Smooth muscle cell (in vitro differentiated cells): Measurements from ENCODE around the gene MTRFR. TPM values are rescaled to one million over a fixed set of nuclear protein-coding genes. Genes with fewer than 3 reads are reported as not detected.

Experiments used
- DNase-seq: peaks from one replicate; lab custom pipeline; 2025; ENCODE audit not compliant: unreplicated experiment; lab: John Stamatoyannopoulos, UW
- H2AFZ ChIP-seq: fragments of 200-600 bp; sonication (generic); 2 replicates; pipeline ENCODE4 v1.6.0; 2016; ENCODE audit warnings: antibody characterized with exemption, low read depth, mild to moderate bottlenecking
- H3F3A ChIP-seq: fragments of 200-600 bp; sonication (generic); 2 replicates; pipeline ENCODE4 v1.6.0; 2017; ENCODE audit warnings: antibody characterized with exemption, low read depth
- H3K27ac ChIP-seq: fragments of 200-600 bp; sonication (generic); 2 replicates; pipeline ENCODE4 v1.5.1; 2016; ENCODE audit warnings: low read depth, mild to moderate bottlenecking
- H3K27me3 ChIP-seq: fragments of 200-600 bp; sonication (generic); 2 replicates; pipeline ENCODE4 v1.6.1; 2016; ENCODE audit warnings: low read depth, mild to moderate bottlenecking
- H3K36me3 ChIP-seq: fragments of 200-600 bp; sonication (generic); 2 replicates; pipeline ENCODE4 v1.5.1; 2016; ENCODE audit warnings: low read depth
- H3K4me1 ChIP-seq: fragments of 200-600 bp; sonication (generic); 2 replicates; pipeline ENCODE4 v1.5.1; 2016; ENCODE audit warnings: low read depth
- H3K4me2 ChIP-seq: fragments of 200-600 bp; sonication (generic); 2 replicates; pipeline ENCODE4 v1.6.0; 2016; ENCODE audit warnings: mild to moderate bottlenecking
- H3K4me3 ChIP-seq: fragments of 200-600 bp; sonication (generic); 2 replicates; pipeline ENCODE4 v1.5.1; 2016; ENCODE audit warnings: mild to moderate bottlenecking
- H3K79me2 ChIP-seq: fragments of 200-600 bp; sonication (generic); 2 replicates; pipeline ENCODE4 v1.6.0; 2016; ENCODE audit warnings: low read depth, mild to moderate bottlenecking
- H3K9ac ChIP-seq: fragments of 200-600 bp; sonication (generic); 2 replicates; pipeline ENCODE4 v1.6.0; 2016; ENCODE audit warnings: low read depth
- H3K9me3 ChIP-seq: fragments of 200-600 bp; sonication (generic); replicated peaks from 2 replicates; pipeline ENCODE4 v1.5.1; 2016; ENCODE audit warnings: low read depth
- H4K20me1 ChIP-seq: fragments of 200-600 bp; sonication (generic); 2 replicates; pipeline ENCODE4 v1.6.0; 2016; ENCODE audit warnings: low read depth
- CTCF ChIP-seq: fragments of 200-600 bp; sonication (generic); IDR thresholded peaks from 2 replicates; pipeline ENCODE4 v1.5.1; 2017; ENCODE audit warnings: borderline replicate concordance, mild to moderate bottlenecking, antibody characterized with exemption; ENCODE audit not compliant: insufficient read depth, poor library complexity, severe bottlenecking
- WGBS: methylation state at CpG from one replicate; pipeline ENCODE4 v1.1.7; 2016; ENCODE audit warnings: low lambda C conversion rate; 5-methylcytosine and 5-hydroxymethylcytosine counted together
- polyA plus RNA-seq: library from polyadenylated mRNA; unstranded; fragments of >200 nt; fragmentation: Nextera tagmentation; extraction: Ambion mirVana; gene quantifications from 2 replicates; pipeline ENCODE4 v1.2.1, GENCODE V29; 2016
- total RNA-seq: library from RNA; depleted of rRNA; stranded (reverse); fragments of >200 nt; gene quantifications from 2 replicates; pipeline ENCODE4 v1.2.3, GENCODE V29; 2014

MTRFR gene
- 6.5 and 9.8 TPM in 2 replicates for total RNA-seq
- polyA plus RNA-seq: 14.5 and 19.0 TPM in 2 replicates

- peaks cover 29% of the 10 kb centered on the region for H3K4me1 ChIP-seq
- H2AFZ ChIP-seq: peak within 1 kb of the TSS; percentile 97
- DNase-seq: peak; percentile 99
- peaks cover 6% of the 10 kb centered on the region for H3F3A ChIP-seq
- TF ChIP-seq CTCF: no peak
- H3K27ac ChIP-seq: peak within 1 kb of the TSS; percentile 62
- H3K9ac ChIP-seq: peak within 1 kb of the TSS; percentile 88
- H4K20me1 ChIP-seq: peaks cover 6% of the 10 kb centered on the region
- H3K4me3 ChIP-seq: peak within 1 kb of the TSS; percentile 88
- H3K36me3 ChIP-seq: no peaks in the 10 kb centered on the region
- under 1% methylated on average over 66 of the region's 66 CpGs for WGBS
- H3K4me2 ChIP-seq: peak within 1 kb of the TSS; percentile 95
- H3K9me3 ChIP-seq: no peaks in the 10 kb centered on the region
- H3K27me3 ChIP-seq: no peaks in the 10 kb centered on the region
- peaks cover 65% of the 10 kb centered on the region for H3K79me2 ChIP-seq
Measured at GRCh38 chr12:123232807-123233504, at the start of gene MTRFR, which contains the start of gene MPHOSPH9. Gene MTRFR (plus strand): TSS chr12:123233436. CDS start chr12:123253675, 20,239 bp downstream. Gene MPHOSPH9 (minus strand): TSS chr12:123233141. CDS start chr12:123230364, 2,777 bp downstream.

- H3K9me3 ChIP-seq: no peaks in the 10 kb centered on the region
Measured at GRCh38 chr12:123187637-123188036, 45.6 kb upstream of the MTRFR start.

GRCh38 chr12:123199936-123200335, 33.3 kb upstream of the MTRFR start:
- Histone ChIP-seq H3K4me2 (no peak overlapping the region), H3K27me3 (no peaks in the 10 kb centered on the region), H3K27ac (no peak overlapping the region), H4K20me1 (no peaks in the 10 kb centered on the region), H3K36me3 (peaks cover 9% of the 10 kb centered on the region), H3K79me2 (no peaks in the 10 kb centered on the region), H3K4me1 (no peaks in the 10 kb centered on the region), H3K9me3 (no peaks in the 10 kb centered on the region), H3F3A (no peaks in the 10 kb centered on the region), H2AFZ (no peak overlapping the region), H3K9ac (no peak overlapping the region), H3K4me3 (no peak overlapping the region)
- DNase-seq: no peak
- 96% methylated on average over 3 of the region's 3 CpGs for WGBS
- TF ChIP-seq CTCF: no peak

More at GRCh38 chr12:123187637-123188036, 45.6 kb upstream of the MTRFR start:
- Histone ChIP-seq H3K4me3 (no peak overlapping the region), H3K27ac (no peak overlapping the region), H3K27me3 (no peaks in the 10 kb centered on the region), H2AFZ (no peak overlapping the region), H3K36me3 (no peaks in the 10 kb centered on the region), H3K9ac (no peak overlapping the region), H3K79me2 (no peaks in the 10 kb centered on the region), H3K4me1 (no peaks in the 10 kb centered on the region), H4K20me1 (no peaks in the 10 kb centered on the region), H3K4me2 (no peak overlapping the region), H3F3A (no peaks in the 10 kb centered on the region)
- no peak for TF ChIP-seq CTCF
- DNase-seq: no peak
- 98% methylated on average over 6 of the region's 6 CpGs for WGBS
